ENCODE data around the gene AOPEP.

- TF ChIP-seq, protein P1, sequence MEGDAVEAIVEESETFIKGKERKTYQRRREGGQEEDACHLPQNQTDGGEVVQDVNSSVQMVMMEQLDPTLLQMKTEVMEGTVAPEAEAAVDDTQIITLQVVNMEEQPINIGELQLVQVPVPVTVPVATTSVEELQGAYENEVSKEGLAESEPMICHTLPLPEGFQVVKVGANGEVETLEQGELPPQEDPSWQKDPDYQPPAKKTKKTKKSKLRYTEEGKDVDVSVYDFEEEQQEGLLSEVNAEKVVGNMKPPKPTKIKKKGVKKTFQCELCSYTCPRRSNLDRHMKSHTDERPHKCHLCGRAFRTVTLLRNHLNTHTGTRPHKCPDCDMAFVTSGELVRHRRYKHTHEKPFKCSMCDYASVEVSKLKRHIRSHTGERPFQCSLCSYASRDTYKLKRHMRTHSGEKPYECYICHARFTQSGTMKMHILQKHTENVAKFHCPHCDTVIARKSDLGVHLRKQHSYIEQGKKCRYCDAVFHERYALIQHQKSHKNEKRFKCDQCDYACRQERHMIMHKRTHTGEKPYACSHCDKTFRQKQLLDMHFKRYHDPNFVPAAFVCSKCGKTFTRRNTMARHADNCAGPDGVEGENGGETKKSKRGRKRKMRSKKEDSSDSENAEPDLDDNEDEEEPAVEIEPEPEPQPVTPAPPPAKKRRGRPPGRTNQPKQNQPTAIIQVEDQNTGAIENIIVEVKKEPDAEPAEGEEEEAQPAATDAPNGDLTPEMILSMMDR (IDR thresholded peaks at IDR 0.05), result no peak
- TF ChIP-seq EZH2 (IDR thresholded peaks at IDR 0.05) (no peak), EZH2phosphoT487 (IDR thresholded peaks at IDR 0.05) (no peak)
Observed at GRCh38 chr9:95096807-95097206, 370.3 kb downstream of the AOPEP start.
